ENCODE data around the gene HPCAL1. TPM values are rescaled to one million over a fixed set of nuclear protein-coding genes. Genes with fewer than 3 reads are reported as not detected.

Gene HPCAL1
- total and polyA plus RNA-seq, 2 experiments from 2014 or later = 8.3 to 25.4 TPM

GRCh38 chr2:10278763-10279471 is 23.8 kb upstream of the HPCAL1 start (continued):
- no peak for TF ChIP-seq ZNF331 (CRISPR knock-in tag; IDR thresholded peaks at IDR 0.05; ENCODE audit: low read depth)
- no peak for TF ChIP-seq JUNB (IDR thresholded peaks at IDR 0.05; ENCODE audit: unreplicated experiment)
- no peak for TF ChIP-seq NANOG (IDR thresholded peaks at IDR 0.05; ENCODE audit: borderline replicate concordance)
- TF ChIP-seq EZH2 (IDR thresholded peaks at IDR 0.05; ENCODE audit: low read depth, unreplicated experiment) = no peak

GRCh38 chr2:10279472-10279870 is 23.2 kb upstream of the HPCAL1 start:
- no peak overlapping the region for H3K27ac ChIP-seq (ENCODE audit: low read depth)
- no peaks in the 10 kb centered on the region for H3K27me3 ChIP-seq (ENCODE audit: insufficient read depth)
- H3K79me2 ChIP-seq (replicated peaks; ENCODE audit: insufficient read depth) = no peaks in the 10 kb centered on the region
- no peak for DNase-seq (ENCODE audit: low spot score)
- no peaks in the 10 kb centered on the region for H3F3A ChIP-seq (replicated peaks; ENCODE audit: low read depth)
- no peaks in the 10 kb centered on the region; the same call in 2 of the 3 replicates for H3K4me1 Mint-ChIP-seq
- no peak overlapping the region for H3K4me2 ChIP-seq
- no peaks in the 10 kb centered on the region for H4K20me1 ChIP-seq (replicated peaks; ENCODE audit: insufficient read depth)
- no peak for ATAC-seq
- TF ChIP-seq EZH2 (IDR thresholded peaks at IDR 0.05; ENCODE audit: low read depth, unreplicated experiment) (no peak), CREB1 (CRISPR knock-in tag; IDR thresholded peaks at IDR 0.05; ENCODE audit: low read depth) (no peak), ZNF462 (CRISPR knock-in tag; IDR thresholded peaks at IDR 0.05) (no peak), ETS1 (IDR thresholded peaks at IDR 0.05) (no peak), NANOG (IDR thresholded peaks at IDR 0.05; ENCODE audit: borderline replicate concordance) (no peak), STAT1 (IDR thresholded peaks at IDR 0.05; ENCODE audit: unreplicated experiment) (no peak)
- H3K36me3 ChIP-seq (ENCODE audit: insufficient read depth) = no peaks in the 10 kb centered on the region
- H3K27me3 Mint-ChIP-seq (ENCODE audit: insufficient read depth, low read depth, poor library complexity) = peaks cover 14% of the 10 kb centered on the region
- H3K4me3 Mint-ChIP-seq = no peak overlapping the region
- H3K4me3 ChIP-seq = no peak overlapping the region
- no peaks in the 10 kb centered on the region for H3K9me2 ChIP-seq (ENCODE audit: insufficient read depth)
- H3K4me1 ChIP-seq (ENCODE audit: insufficient read depth) = no peaks in the 10 kb centered on the region
- H2AFZ ChIP-seq = no peak overlapping the region
- no peaks in the 10 kb centered on the region for H3K36me3 Mint-ChIP-seq (ENCODE audit: low read depth)
- no peak overlapping the region for H3K27ac Mint-ChIP-seq
- H3K9me3 Mint-ChIP-seq = no peaks in the 10 kb centered on the region

Data from GM23338 (cell line).